ENCODE data around the gene WDR88.

DNA sequence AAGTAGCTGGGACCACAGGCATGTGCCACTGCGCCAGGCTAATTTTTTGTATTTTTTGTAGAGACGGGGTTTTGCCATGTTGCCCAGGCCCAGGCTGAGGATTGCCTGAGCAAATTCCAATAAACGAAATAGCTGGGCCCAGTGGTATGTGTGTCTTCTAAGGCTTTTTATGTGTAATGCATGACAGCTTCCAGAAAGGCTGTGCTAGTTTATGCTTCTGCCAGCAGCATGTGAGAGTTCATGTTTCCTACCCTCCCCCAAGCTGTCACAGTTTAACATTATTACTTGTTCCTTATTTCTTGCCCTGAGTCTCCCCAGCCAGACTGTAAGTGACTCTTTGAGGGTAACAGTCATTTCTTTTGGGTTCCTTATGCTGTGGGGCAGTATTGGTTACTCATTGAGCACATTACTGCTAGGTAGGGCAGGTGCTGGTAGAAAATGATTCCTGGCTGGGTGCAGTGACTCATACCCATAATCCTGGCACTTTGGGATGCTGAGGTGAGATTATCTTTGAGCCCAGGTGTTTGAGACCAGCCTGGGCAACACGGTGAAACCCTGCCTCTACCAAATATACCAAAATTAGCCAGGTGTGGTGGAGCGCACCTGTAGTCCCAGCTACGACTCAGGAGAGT lies 37.4 kb upstream of the WDR88 start:
- no peak for TF ChIP-seq CTCF (IDR thresholded peaks at IDR 0.05)
- no peak for TF ChIP-seq POLR2A (IDR thresholded peaks at IDR 0.05)

Measured in vagina (tissue), 2 donors.